ENCODE results near the gene ERVFRD-1.

The ERVFRD-1 gene, protein sequence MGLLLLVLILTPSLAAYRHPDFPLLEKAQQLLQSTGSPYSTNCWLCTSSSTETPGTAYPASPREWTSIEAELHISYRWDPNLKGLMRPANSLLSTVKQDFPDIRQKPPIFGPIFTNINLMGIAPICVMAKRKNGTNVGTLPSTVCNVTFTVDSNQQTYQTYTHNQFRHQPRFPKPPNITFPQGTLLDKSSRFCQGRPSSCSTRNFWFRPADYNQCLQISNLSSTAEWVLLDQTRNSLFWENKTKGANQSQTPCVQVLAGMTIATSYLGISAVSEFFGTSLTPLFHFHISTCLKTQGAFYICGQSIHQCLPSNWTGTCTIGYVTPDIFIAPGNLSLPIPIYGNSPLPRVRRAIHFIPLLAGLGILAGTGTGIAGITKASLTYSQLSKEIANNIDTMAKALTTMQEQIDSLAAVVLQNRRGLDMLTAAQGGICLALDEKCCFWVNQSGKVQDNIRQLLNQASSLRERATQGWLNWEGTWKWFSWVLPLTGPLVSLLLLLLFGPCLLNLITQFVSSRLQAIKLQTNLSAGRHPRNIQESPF

GRCh38 chr6:11110921-11111768 is at the start of gene ERVFRD-1:
Gene ERVFRD-1, minus strand, starts transcription at chr6:11111725. Its CDS starts 6,415 bp downstream, at chr6:11105310.
- in situ Hi-C loops (cut with MboI; ENCODE audit: low sequenced_read_pairs) = no loop called here

- in situ Hi-C loops (cut with MboI; ENCODE audit: low sequenced_read_pairs) = no loop called here
These were observed 48.7 kb upstream of the ERVFRD-1 start for GRCh38 chr6:11160199-11160598.

DNA sequence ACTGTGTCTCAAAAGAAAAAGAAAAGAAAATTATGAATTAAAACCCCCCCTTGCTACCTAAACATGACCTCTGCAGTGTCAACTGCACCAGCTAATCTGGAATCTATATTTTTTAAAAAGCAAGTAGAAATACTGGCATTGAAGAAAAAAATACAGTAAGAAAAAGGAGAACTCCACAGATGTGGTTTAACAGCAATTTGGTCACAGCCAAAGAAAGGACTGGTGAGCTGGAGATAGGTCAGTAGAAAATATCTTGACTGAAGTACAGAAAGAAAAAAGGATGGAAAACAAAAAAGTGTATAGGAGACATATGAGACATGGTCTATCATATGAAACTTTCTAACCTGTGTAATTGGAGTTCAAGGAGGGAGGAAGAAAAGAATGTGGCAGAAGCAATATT is 44.1 kb upstream of the ERVFRD-1 start:
- in situ Hi-C loops (cut with MboI; ENCODE audit: low sequenced_read_pairs) = no loop called here

DNA sequence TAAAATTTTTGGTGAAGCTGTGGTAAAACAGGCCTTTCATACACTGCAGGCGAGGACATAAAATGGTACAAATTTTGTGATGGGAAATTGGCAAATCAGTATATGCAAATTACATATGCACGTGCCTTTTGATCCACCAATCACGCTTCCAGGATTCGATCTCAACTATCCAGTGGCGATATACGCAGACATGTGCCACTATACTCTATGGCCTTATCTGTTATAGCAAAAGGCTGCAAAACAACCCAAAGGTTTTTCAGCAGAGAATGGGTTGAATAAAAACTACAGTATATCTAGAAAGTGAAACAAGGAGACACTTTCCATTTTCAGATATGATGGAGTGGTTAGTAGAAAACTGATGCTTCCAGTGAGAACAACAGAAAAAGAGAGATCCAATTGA is 41.9 kb upstream of the ERVFRD-1 start:
- in situ Hi-C loops (cut with MboI; ENCODE audit: low sequenced_read_pairs) = no loop called here

DNA sequence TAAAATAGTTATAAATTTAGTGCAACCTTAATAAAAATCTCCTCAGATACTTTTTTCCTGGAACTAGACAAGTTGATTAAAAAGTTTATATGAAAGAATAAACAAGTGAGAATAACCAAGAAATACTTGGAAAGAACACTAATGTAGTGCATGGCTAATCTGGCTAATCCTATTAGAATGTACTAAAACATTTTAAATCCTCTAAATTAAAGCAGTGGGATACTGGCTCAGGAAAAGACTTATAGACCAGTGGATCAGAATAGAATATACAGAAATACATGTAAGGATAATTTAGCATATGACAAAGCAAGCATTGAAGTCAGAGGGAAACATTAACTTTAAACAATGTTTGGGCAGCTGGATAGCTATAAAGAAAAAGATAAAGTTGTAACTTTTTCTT is 41.1 kb upstream of the ERVFRD-1 start:
- in situ Hi-C loops (cut with MboI; ENCODE audit: low sequenced_read_pairs) = no loop called here

- in situ Hi-C loops (cut with MboI; ENCODE audit: low sequenced_read_pairs) = no loop called here
These were observed 40.0 kb upstream of the ERVFRD-1 start for GRCh38 chr6:11151488-11151887.

DNA sequence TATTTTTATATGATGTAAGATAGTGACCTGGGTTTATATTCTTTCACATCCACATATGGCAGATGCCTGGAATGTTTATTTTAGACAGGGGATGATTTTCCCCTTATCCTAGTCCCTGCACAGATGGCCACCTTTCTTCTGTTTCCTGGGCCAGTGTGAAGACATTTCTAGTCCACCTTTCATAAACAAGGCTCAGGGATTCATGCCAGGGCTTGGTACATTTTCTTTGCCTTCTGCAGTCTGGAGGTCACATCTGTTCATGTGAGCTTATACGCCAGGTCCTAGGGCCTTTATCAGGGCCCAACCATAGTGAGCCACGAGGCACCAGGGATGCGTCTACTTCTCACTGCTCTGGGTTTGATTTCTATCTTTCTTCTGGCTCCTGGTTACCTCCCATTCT is 38.0 kb upstream of the ERVFRD-1 start:
- in situ Hi-C loops (cut with MboI; ENCODE audit: low sequenced_read_pairs) = loop anchor here (10.0 kb wide), 1 partner anchor 345 kb away; no protein-coding TSS in a partner anchor

DNA sequence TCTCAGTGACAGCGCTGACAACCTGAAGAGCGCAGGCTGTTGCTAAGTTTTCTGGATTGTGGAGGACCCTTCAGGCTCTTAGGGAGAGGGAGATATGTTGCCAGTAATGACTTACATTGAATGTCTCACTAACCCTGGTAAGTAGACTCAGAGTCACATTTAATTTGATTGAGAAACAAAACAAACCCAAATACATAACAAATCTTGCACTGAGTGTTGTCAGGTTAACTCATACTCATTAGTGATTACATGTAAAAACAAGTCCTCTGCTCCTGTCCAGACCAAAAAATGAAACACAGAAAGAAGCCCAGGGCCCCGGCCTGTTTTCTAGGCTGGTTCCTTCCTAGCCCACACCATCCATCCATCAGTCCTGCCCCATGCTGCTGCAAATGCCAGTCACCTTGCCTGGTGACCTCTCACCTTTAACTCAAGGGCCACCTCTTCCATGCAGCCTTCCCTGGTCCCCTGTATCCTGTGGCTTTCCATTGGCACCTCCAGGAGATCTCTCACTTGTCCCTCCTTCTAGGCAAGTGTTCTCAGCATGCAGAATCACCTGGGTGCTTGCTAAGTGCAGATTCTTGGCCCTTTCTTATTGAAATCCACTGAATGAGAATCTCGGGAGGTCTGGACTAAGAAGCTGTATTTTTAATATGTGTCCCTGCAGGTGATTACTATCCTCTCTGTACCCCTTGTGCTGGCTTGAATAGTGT is 34.7 kb upstream of the ERVFRD-1 start:
- in situ Hi-C loops (cut with MboI; ENCODE audit: low sequenced_read_pairs) = loop anchor here (10.0 kb wide), 1 partner anchor 349 kb away; no protein-coding TSS in a partner anchor

- in situ Hi-C loops (cut with MboI; ENCODE audit: low sequenced_read_pairs) = loop anchor here (10.0 kb wide), 1 partner anchor 350 kb away; no protein-coding TSS in a partner anchor
These were observed 32.9 kb upstream of the ERVFRD-1 start for GRCh38 chr6:11144393-11144851.

GRCh38 chr6:11143394-11144371 is 32.2 kb upstream of the ERVFRD-1 start:
- in situ Hi-C loops (cut with MboI; ENCODE audit: low sequenced_read_pairs) = loop anchor here (10.0 kb wide), 1 partner anchor 351 kb away; no protein-coding TSS in a partner anchor

GRCh38 chr6:11142296-11143027 is 30.9 kb upstream of the ERVFRD-1 start:
- in situ Hi-C loops (cut with MboI; ENCODE audit: low sequenced_read_pairs) = loop anchor here (10.0 kb wide), 1 partner anchor 352 kb away; no protein-coding TSS in a partner anchor

- in situ Hi-C loops (cut with MboI; ENCODE audit: low sequenced_read_pairs) = loop anchor here (10.0 kb wide), 1 partner anchor 354 kb away; no protein-coding TSS in a partner anchor
These were observed 29.8 kb upstream of the ERVFRD-1 start for GRCh38 chr6:11141295-11141694.

DNA sequence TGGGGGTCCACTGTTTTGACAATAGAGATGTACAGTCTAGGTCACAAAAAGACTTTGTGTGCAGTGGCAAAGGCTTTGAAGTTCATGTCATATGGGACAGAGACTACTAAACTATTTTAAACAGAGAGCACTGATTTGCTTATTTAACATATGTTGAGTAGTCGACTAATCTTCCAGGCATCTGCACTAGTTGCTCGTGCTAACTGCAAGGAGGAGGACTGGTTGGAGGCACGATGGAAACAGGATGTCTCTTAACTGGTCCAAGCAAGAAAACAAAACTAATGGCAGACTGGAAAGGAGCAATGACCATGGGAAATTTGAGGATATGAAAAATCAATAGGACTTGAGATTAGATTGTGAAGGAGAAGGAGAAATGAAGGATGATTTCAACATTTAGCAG is 28.5 kb upstream of the ERVFRD-1 start:
- in situ Hi-C loops (cut with MboI; ENCODE audit: low sequenced_read_pairs) = loop anchor here (10.0 kb wide), 1 partner anchor 355 kb away; no protein-coding TSS in a partner anchor

DNA sequence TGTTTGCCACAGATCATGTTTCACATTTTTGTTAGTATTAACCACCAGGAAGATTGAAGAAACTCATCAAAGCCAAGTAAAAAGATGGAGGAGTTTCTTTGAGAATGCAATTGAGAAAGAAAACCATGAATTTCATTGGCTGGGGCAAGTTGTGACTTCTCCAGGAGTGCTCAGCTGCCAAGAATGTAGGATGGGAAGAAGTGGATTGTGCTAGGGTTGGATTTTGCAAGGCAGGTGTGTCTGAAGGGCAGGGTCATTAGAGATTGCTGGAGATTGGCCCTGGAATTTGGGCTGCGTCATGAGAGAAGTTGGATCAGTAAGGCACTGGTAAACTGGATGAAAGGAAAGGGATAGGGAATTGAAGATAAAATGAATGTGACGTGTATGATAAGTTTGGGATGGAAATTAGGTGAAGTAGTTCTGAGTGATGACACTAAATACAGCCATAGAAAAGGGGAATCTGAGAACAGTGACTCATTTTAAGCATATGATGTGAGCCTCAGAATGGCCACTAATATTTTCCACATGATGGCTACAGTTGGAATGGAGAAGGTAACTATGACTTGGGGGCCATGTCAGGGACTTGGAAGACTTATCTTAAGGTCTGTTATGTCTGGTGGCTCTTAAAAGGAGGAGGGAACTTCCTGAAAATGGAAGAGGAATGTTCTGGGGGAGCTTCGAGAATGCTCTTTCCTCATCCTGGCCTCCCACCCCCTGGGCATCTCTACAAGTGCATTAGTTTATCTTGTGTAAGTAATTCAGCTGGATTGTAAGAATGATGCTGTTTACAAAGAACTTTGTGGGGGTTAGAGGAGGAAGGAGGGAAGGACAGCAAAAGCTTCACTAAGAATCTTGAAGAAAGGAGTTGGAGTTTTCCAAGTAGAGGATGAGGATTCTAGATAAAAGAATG is 27.8 kb upstream of the ERVFRD-1 start:
- in situ Hi-C loops (cut with MboI; ENCODE audit: low sequenced_read_pairs) = no loop called here

DNA sequence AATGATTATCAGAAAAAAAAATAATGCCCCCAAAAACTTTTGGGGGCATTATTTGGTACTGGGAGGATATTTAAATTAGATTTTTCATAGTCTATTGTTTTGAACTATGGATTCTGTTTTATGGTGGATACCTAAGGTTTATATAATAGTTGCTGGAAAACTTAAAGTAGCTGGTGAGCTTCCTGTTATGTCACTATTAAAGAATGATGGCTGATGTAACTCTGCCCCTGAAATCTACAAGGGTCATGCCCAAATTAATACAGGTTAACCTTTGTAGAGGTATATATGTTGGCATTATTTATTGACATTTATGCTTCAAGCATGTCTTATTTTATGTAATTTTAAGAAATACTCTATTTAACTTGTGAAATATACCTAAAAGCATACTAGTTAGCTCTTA is 25.3 kb upstream of the ERVFRD-1 start:
- in situ Hi-C loops (cut with MboI; ENCODE audit: low sequenced_read_pairs) = no loop called here

DNA sequence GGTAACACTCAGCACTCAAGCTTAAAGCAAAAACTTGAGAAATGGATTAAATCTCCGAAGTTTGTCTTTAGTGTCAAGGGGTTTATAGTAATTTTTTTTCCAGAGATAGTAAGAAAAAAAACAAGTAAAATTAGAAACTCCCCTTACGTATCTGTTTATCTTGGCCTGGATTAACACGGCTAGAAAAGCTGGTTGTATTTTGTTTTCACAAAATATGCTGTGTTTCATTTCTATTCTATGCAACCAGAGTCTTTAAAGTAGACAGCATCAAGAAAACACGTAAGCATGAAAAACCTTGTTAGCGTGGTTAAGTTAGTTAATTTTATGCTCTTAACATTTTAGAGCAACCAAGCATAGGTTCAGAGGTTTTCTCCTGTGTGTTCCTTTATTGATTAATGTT is 21.8 kb upstream of the ERVFRD-1 start:
- in situ Hi-C loops (cut with MboI; ENCODE audit: low sequenced_read_pairs) = no loop called here

DNA sequence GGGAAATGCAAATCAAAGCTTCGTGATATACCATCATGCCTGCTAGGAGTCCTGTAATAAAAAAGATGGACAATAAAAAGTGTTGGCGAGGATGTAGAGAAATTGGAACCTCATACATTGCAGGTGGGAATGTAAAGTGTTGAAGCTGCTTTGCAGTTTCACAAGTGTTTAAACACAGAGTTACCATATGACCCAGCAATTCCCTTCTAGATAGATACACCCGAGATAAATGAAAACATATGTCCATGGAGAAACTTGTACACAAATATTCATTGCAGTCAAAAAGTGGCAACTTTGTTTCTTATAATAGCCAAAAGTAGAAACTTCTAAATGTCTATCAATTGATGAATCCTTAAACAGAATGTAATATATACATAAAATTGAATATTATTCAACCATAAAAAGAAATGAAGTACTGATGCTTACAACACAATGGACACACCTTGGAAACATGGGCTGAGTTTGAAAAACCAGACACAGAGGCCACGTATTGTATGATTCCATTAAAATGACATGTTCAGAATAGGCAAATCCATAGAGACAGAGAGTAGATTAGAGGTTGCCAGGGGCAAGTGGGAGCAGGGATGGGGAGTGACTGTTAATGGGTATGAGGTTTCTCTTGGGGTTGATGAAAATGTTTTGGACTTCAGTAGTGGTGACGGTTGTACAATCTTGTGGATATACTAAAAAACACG is 20.8 kb upstream of the ERVFRD-1 start:
- in situ Hi-C loops (cut with MboI; ENCODE audit: low sequenced_read_pairs) = no loop called here

Data from HL-60/S4 treated with retinoic acid at 250 ng/mL for 4 days and 3 days (cell line).